Measurements from ENCODE around the gene PTGER4.

Gene PTGER4

GRCh38 chr5:40674661-40675235 lies 5.0 kb upstream of the PTGER4 start:
- Histone ChIP-seq H3K4me3 (ENCODE audit: low read length) (no peak overlapping the region), H3K4me1 (ENCODE audit: control insufficient read depth, insufficient read depth, low read length) (peaks cover 29% of the 10 kb centered on the region), H3K27me3 (replicated peaks; ENCODE audit: control insufficient read depth, insufficient read depth, low read length) (no peaks in the 10 kb centered on the region), H3K9ac (ENCODE audit: low read length) (no peak overlapping the region), H3K9me3 (ENCODE audit: control insufficient read depth, low read length) (no peaks in the 10 kb centered on the region), H3K36me3 (ENCODE audit: control insufficient read depth, insufficient read depth, low read length, severe bottlenecking) (no peaks in the 10 kb centered on the region)
- DNase-seq (ENCODE audit: low read depth) = no peak

- H3K9me3 ChIP-seq (ENCODE audit: control insufficient read depth, low read length) = no peaks in the 10 kb centered on the region
- no peak overlapping the region for H3K9ac ChIP-seq (ENCODE audit: low read length)
- peaks cover 34% of the 10 kb centered on the region for H3K4me1 ChIP-seq (ENCODE audit: control insufficient read depth, insufficient read depth, low read length)
- H3K4me3 ChIP-seq (ENCODE audit: low read length) = no peak overlapping the region
- H3K36me3 ChIP-seq (ENCODE audit: control insufficient read depth, insufficient read depth, low read length, severe bottlenecking) = no peaks in the 10 kb centered on the region
- DNase-seq (ENCODE audit: low read depth) = no peak
- H3K27me3 ChIP-seq (replicated peaks; ENCODE audit: control insufficient read depth, insufficient read depth, low read length) = no peaks in the 10 kb centered on the region
These were observed 4.2 kb upstream of the PTGER4 start for GRCh38 chr5:40675396-40676133.

- Histone ChIP-seq H3K9ac (ENCODE audit: low read length) (peak overlapping the region; percentile 81), H3K27me3 (replicated peaks; ENCODE audit: control insufficient read depth, insufficient read depth, low read length) (no peaks in the 10 kb centered on the region), H3K4me3 (ENCODE audit: low read length) (peak overlapping the region; percentile 90), H3K36me3 (ENCODE audit: control insufficient read depth, insufficient read depth, low read length, severe bottlenecking) (no peaks in the 10 kb centered on the region), H3K4me1 (ENCODE audit: control insufficient read depth, insufficient read depth, low read length) (peaks cover 36% of the 10 kb centered on the region), H3K9me3 (ENCODE audit: control insufficient read depth, low read length) (no peaks in the 10 kb centered on the region)
- peak; percentile 84 for DNase-seq (ENCODE audit: low read depth)
These were observed 2.9 kb upstream of the PTGER4 start for GRCh38 chr5:40676613-40677343.

GRCh38 chr5:40677456-40677855 lies 2.3 kb upstream of the PTGER4 start:
- H3K9ac ChIP-seq (ENCODE audit: low read length) = peak overlapping the region; percentile 81
- DNase-seq (ENCODE audit: low read depth) = peak; percentile 65
- no peaks in the 10 kb centered on the region for H3K9me3 ChIP-seq (ENCODE audit: control insufficient read depth, low read length)
- H3K4me3 ChIP-seq (ENCODE audit: low read length) = peak overlapping the region; percentile 90
- H3K4me1 ChIP-seq (ENCODE audit: control insufficient read depth, insufficient read depth, low read length) = peaks cover 43% of the 10 kb centered on the region
- no peaks in the 10 kb centered on the region for H3K27me3 ChIP-seq (replicated peaks; ENCODE audit: control insufficient read depth, insufficient read depth, low read length)
- no peaks in the 10 kb centered on the region for H3K36me3 ChIP-seq (ENCODE audit: control insufficient read depth, insufficient read depth, low read length, severe bottlenecking)

- no peaks in the 10 kb centered on the region for H3K27me3 ChIP-seq (replicated peaks; ENCODE audit: control insufficient read depth, insufficient read depth, low read length)
- peak overlapping the region; percentile 90 for H3K4me3 ChIP-seq (ENCODE audit: low read length)
- H3K9ac ChIP-seq (ENCODE audit: low read length) = peak overlapping the region; percentile 81
- no peak for DNase-seq (ENCODE audit: low read depth)
- H3K36me3 ChIP-seq (ENCODE audit: control insufficient read depth, insufficient read depth, low read length, severe bottlenecking) = no peaks in the 10 kb centered on the region
- peaks cover 48% of the 10 kb centered on the region for H3K4me1 ChIP-seq (ENCODE audit: control insufficient read depth, insufficient read depth, low read length)
- no peaks in the 10 kb centered on the region for H3K9me3 ChIP-seq (ENCODE audit: control insufficient read depth, low read length)
These were observed 1.7 kb upstream of the PTGER4 start for GRCh38 chr5:40678026-40678425.

- Histone ChIP-seq H3K36me3 (ENCODE audit: control insufficient read depth, insufficient read depth, low read length, severe bottlenecking) (no peaks in the 10 kb centered on the region), H3K4me3 (ENCODE audit: low read length) (peak overlapping the region; percentile 90), H3K9ac (ENCODE audit: low read length) (peak overlapping the region; percentile 81), H3K4me1 (ENCODE audit: control insufficient read depth, insufficient read depth, low read length) (peaks cover 50% of the 10 kb centered on the region), H3K9me3 (ENCODE audit: control insufficient read depth, low read length) (no peaks in the 10 kb centered on the region), H3K27me3 (replicated peaks; ENCODE audit: control insufficient read depth, insufficient read depth, low read length) (no peaks in the 10 kb centered on the region)
- no peak for DNase-seq (ENCODE audit: low read depth)
These were observed 1.1 kb upstream of the PTGER4 start for GRCh38 chr5:40678460-40679147.

- Histone ChIP-seq H3K27me3 (replicated peaks; ENCODE audit: control insufficient read depth, insufficient read depth, low read length) (no peaks in the 10 kb centered on the region), H3K4me3 (ENCODE audit: low read length) (peak overlapping the region; percentile 90)
These were observed 385 bp upstream of the PTGER4 start for GRCh38 chr5:40679148-40679912.

GRCh38 chr5:40680741-40681362 lies 1.1 kb downstream of the PTGER4 start:
- Histone ChIP-seq H3K27me3 (replicated peaks; ENCODE audit: control insufficient read depth, insufficient read depth, low read length) (no peaks in the 10 kb centered on the region), H3K4me1 (ENCODE audit: control insufficient read depth, insufficient read depth, low read length) (peaks cover 58% of the 10 kb centered on the region), H3K9ac (ENCODE audit: low read length) (peak overlapping the region; percentile 80), H3K36me3 (ENCODE audit: control insufficient read depth, insufficient read depth, low read length, severe bottlenecking) (no peaks in the 10 kb centered on the region), H3K4me3 (ENCODE audit: low read length) (peak overlapping the region; percentile 84), H3K9me3 (ENCODE audit: control insufficient read depth, low read length) (no peaks in the 10 kb centered on the region)
- DNase-seq (ENCODE audit: low read depth) = no peak

More at GRCh38 chr5:40679148-40679912, 385 bp upstream of the PTGER4 start:
- peak overlapping the region; percentile 88 for H3K9ac ChIP-seq (ENCODE audit: low read length)
- no peaks in the 10 kb centered on the region for H3K9me3 ChIP-seq (ENCODE audit: control insufficient read depth, low read length)
- DNase-seq (ENCODE audit: low read depth) = peak; percentile 96
- no peaks in the 10 kb centered on the region for H3K36me3 ChIP-seq (ENCODE audit: control insufficient read depth, insufficient read depth, low read length, severe bottlenecking)
- peaks cover 50% of the 10 kb centered on the region for H3K4me1 ChIP-seq (ENCODE audit: control insufficient read depth, insufficient read depth, low read length)

- no peaks in the 10 kb centered on the region for H3K36me3 ChIP-seq (ENCODE audit: control insufficient read depth, insufficient read depth, low read length, severe bottlenecking)
- peak overlapping the region; percentile 84 for H3K4me3 ChIP-seq (ENCODE audit: low read length)
- peak overlapping the region; percentile 80 for H3K9ac ChIP-seq (ENCODE audit: low read length)
- H3K27me3 ChIP-seq (replicated peaks; ENCODE audit: control insufficient read depth, insufficient read depth, low read length) = no peaks in the 10 kb centered on the region
- DNase-seq (ENCODE audit: low read depth) = no peak
- H3K4me1 ChIP-seq (ENCODE audit: control insufficient read depth, insufficient read depth, low read length) = peaks cover 60% of the 10 kb centered on the region
- H3K9me3 ChIP-seq (ENCODE audit: control insufficient read depth, low read length) = no peaks in the 10 kb centered on the region
These were observed 1.8 kb downstream of the PTGER4 start for GRCh38 chr5:40681363-40682153.
